ENCODE measurements around the gene GAS2.

Gene GAS2

DNA sequence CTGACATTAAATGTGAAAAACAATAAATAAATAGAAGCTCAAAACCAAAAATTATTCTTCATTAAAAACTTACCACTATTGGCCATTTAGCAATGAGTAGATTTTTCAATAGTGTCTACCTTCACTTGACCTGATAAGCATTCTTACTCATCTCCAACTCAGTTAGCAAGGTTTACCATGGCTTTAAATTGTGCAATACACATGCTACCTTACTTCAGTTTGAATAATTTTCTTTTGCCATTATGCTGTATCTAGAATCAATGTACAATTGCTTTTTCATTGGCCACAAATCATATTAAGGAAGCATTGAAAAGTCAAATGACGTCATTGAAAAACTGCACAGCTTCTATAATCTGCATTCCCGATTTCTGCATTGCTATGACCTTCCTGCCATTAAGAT lies 98.3 kb downstream of the GAS2 start:
- TF ChIP-seq ZFX (IDR thresholded peaks at IDR 0.05; ENCODE audit: borderline replicate concordance), result no peak
- TF ChIP-seq, protein P1, sequence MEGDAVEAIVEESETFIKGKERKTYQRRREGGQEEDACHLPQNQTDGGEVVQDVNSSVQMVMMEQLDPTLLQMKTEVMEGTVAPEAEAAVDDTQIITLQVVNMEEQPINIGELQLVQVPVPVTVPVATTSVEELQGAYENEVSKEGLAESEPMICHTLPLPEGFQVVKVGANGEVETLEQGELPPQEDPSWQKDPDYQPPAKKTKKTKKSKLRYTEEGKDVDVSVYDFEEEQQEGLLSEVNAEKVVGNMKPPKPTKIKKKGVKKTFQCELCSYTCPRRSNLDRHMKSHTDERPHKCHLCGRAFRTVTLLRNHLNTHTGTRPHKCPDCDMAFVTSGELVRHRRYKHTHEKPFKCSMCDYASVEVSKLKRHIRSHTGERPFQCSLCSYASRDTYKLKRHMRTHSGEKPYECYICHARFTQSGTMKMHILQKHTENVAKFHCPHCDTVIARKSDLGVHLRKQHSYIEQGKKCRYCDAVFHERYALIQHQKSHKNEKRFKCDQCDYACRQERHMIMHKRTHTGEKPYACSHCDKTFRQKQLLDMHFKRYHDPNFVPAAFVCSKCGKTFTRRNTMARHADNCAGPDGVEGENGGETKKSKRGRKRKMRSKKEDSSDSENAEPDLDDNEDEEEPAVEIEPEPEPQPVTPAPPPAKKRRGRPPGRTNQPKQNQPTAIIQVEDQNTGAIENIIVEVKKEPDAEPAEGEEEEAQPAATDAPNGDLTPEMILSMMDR (IDR thresholded peaks at IDR 0.05), result no peak

DNA sequence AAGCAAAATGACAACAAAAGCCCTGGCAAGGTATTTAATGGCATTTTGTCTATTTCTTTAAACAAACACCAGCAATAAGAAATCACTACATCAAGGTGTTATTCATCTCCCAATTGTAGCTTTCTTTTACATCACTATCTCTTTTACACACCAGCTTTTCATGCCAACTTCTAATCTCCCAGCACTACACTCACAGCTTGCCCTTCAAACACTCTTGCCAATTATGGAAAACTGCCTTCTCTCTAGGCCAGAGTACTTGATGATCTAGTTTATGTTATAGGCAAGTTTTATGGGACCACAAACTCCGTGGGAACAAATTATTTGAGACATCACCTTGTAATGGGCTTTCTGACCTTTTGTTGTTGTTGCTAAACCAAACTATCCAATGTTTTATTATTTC lies 101.9 kb downstream of the GAS2 start:
- H3K27ac ChIP-seq, result no peak overlapping the region
- no peak for TF ChIP-seq ZFX (IDR thresholded peaks at IDR 0.05; ENCODE audit: borderline replicate concordance)
- TF ChIP-seq, protein P1 (IDR thresholded peaks at IDR 0.05), result no peak

More for the DNA sequence above, 98.3 kb downstream of the GAS2 start:
- no peak overlapping the region for H3K27ac ChIP-seq

DNA sequence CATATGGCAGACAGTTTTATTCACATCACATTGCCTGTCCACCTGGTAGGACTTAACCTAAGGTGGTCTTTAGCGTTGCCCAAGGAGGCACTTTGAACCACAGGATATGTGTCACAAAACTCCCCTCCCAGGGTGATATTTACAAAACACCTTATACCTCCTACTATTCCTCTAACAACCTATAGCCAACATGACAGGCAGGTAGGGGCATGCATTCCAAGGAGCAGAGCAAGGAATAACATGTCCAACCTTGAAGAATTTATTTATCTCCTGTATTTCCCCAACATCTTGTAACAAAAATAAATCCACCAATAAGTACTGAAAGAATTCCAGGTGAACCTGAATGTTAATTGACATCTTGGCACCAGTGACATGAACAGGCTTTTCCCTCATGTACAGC lies 102.7 kb downstream of the GAS2 start:
- no peak overlapping the region for H3K27ac ChIP-seq

DNA sequence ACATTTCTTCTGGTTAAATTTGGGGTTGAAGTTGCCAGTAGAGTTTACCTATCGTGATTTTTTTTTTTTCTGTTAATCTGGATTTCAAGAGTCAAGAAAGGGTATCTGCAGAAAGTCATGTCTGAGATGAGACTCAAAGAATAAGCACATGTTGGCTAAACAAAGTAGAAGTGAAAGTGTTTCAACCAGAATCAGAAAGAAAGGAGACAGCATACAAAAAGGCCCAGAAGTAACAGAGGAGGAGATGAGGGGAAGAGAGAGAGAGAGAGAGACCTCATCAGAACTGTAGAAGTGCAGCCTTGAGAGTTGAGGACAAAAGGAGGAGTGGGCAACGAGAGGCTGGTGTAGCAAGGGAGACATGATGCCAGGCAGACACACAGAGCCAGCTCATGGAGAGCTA lies 108.3 kb downstream of the GAS2 start:
- TF ChIP-seq, protein P1 (IDR thresholded peaks at IDR 0.05), result no peak
- TF ChIP-seq ZFX (IDR thresholded peaks at IDR 0.05; ENCODE audit: borderline replicate concordance), result no peak
- H3K27ac ChIP-seq, result no peak overlapping the region

More for the DNA sequence above, 102.7 kb downstream of the GAS2 start:
- TF ChIP-seq, protein P1 (IDR thresholded peaks at IDR 0.05), result no peak
- TF ChIP-seq ZFX (IDR thresholded peaks at IDR 0.05; ENCODE audit: borderline replicate concordance), result no peak

DNA sequence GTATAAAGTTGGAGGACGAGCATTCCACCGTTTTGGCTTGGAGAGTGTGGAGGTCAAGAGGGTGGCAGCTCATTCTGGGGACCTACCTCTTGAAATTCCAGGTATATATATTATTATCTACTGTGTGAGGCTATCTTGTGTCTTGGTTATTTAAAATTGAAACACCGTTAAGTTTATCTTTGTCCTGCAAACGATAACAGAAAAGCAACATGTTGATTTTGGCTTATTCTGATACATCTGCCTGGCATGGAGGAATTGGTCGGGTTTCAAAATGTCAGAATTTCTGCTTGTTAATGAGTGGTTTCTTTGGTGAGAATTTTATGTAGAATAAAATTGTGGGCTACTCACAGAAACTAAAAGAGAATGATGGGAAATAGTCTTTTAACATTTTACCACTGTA lies 108.8 kb downstream of the GAS2 start:
- no peak overlapping the region for H3K27ac ChIP-seq
- TF ChIP-seq ZFX (IDR thresholded peaks at IDR 0.05; ENCODE audit: borderline replicate concordance), result no peak
- TF ChIP-seq, protein P1 (IDR thresholded peaks at IDR 0.05), result no peak

DNA sequence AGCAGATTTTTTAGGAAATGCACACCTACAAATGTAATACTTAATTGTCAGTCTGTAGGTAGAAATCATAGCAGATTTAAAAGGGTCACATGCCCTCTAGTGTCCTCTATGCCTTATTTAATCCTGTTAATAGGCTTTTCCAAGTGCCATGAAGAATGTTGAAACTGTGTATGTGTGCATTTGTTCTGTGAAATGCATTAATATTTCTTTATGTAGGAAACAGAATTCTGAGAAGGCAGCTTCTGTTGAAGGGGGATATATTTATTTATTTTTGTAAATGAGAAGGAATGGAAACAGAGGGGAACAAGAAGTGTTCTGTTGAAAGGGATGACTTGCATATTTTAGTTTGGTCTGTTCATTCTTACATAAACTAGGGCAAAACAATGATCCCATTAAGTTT lies 112.2 kb downstream of the GAS2 start:
- TF ChIP-seq ZFX (IDR thresholded peaks at IDR 0.05; ENCODE audit: borderline replicate concordance), result no peak
- TF ChIP-seq, protein P1 (IDR thresholded peaks at IDR 0.05), result peak; percentile 46
- H3K27ac ChIP-seq, result no peak overlapping the region

DNA sequence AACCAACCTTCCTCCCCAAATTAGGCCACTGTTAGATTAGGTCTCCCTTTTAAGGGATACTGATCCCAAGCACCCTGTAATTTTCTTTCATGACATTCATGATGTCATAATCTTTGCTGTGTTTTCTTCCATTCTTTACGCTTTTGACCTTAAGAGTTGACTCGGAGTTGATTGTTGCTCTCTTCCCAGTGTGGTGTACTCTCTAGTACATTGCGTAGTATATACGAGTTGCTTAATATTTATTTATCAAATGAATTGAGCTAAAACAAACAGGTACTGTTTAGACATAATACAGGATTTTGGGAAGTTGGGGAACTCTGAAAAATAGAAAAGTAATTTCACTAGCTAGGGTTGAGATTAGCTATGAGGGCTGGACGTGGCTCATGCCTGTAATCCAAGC lies 113.4 kb downstream of the GAS2 start:
- no peak for TF ChIP-seq ZFX (IDR thresholded peaks at IDR 0.05; ENCODE audit: borderline replicate concordance)
- TF ChIP-seq, protein P1 (IDR thresholded peaks at IDR 0.05), result no peak
- no peak overlapping the region for H3K27ac ChIP-seq
